Stimulated activated CD8-positive, alpha-beta memory T cell treated with anti-CD3 and anti-CD28 coated beads, Interleukin-15, amount 100 ng/mL, for 1 hour (primary cell): ENCODE data around the gene AGAP3.

Source experiments
- DNase-seq: peaks from one replicate; pipeline ENCODE4 v3.0.0-alpha.2; 2020; ENCODE audit warnings: low read depth

Gene AGAP3

GRCh38 chr7:151124481-151124880 lies 38.2 kb downstream of the AGAP3 start:
- no peak for DNase-seq

- no peak for DNase-seq
Observed at GRCh38 chr7:151124899-151125399, 38.7 kb downstream of the AGAP3 start.

DNA sequence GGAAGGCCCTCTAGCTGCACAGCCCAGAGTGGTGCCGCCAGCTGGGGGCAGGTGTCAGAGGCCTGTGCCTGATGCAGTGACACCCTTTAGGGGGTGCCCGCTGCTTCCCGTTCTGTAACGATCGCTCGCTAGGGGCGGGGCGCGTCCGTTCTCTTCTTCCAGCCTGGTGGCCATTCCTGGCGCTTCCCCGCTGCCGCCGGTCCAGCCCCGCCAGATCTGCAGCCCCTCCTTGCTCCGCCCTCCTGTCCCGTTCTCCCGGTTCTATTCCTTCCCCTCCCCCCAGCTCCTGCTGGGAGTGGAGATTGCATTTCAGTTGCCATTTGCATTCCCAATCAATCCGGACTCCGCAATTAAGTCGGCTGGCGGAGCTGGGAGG lies 39.2 kb downstream of the AGAP3 start:
- DNase-seq = no peak

GRCh38 chr7:151125846-151126481 lies 39.7 kb downstream of the AGAP3 start:
- DNase-seq = no peak

GRCh38 chr7:151126491-151127137 lies 40.3 kb downstream of the AGAP3 start:
- no peak for DNase-seq

GRCh38 chr7:151128144-151128543 lies 41.9 kb downstream of the AGAP3 start:
- no peak for DNase-seq

- no peak for DNase-seq
Observed at GRCh38 chr7:151128716-151129115, 42.4 kb downstream of the AGAP3 start.

- no peak for DNase-seq
Observed at GRCh38 chr7:151129117-151129959, 43.1 kb downstream of the AGAP3 start.

GRCh38 chr7:151129960-151130591 lies 43.8 kb downstream of the AGAP3 start:
- no peak for DNase-seq

GRCh38 chr7:151130741-151131157 lies 44.5 kb downstream of the AGAP3 start:
- DNase-seq = no peak

DNA sequence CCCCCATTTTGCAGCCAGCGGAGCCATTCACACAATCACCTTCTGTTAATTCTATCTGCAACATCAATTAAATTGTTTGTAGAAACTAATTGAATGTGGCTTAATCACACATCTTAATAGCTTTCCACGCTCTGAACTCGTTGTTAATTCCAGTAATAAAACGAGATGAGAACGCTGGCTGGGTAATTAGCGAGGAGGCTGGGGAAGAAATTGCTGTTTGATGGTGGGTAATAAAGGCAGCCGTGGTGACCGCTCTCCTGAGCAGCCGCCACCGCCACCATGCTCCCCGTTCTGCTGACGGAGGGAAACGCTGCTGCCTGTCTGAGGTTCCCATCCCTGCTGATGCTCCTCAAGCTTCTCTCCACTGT lies 44.9 kb downstream of the AGAP3 start:
- no peak for DNase-seq

- DNase-seq = no peak
Observed at GRCh38 chr7:151131592-151132293, 45.5 kb downstream of the AGAP3 start.

DNA sequence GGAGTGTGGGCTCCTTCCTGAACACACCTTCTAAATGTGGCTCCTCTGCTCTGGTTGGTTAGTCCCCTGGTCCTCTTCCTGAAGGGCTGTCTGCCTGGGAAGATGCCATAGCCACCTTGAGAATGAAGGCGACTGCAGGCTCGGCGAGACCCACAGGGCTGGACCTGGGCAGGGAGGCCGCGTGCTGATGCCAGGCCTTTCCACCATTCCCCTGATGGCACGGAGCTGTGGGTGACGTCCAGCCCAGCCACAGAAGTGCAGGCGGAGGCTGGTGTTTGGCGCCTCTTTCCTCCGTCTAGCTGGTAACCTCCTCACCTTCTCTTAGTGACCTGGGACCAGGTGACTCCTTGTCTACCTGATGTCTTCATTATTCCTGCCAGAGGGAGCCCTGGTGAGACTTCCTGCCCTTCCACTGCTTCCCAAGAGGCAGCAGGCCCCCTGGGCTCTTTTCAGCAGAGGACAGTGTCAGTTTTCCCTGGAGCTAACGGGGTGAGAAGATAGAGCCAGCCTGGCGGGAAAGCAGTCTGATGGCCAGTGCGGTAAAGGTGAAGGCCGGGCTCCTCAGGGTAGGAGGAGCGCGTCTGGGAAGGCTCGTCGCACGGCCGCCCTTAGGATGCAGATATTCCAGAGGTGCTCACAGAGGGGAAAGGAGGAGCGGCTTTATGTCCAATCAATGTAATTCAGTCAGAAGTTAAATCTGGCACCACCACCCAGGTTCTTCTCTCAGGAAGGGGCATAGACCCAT lies 46.4 kb downstream of the AGAP3 start:
- DNase-seq = no peak

- DNase-seq = no peak
Observed at GRCh38 chr7:151133266-151133985, 47.2 kb downstream of the AGAP3 start.

GRCh38 chr7:151133986-151134742 lies 47.9 kb downstream of the AGAP3 start:
- no peak for DNase-seq

- DNase-seq = no peak
Observed at GRCh38 chr7:151134743-151135524, 48.7 kb downstream of the AGAP3 start.

DNA sequence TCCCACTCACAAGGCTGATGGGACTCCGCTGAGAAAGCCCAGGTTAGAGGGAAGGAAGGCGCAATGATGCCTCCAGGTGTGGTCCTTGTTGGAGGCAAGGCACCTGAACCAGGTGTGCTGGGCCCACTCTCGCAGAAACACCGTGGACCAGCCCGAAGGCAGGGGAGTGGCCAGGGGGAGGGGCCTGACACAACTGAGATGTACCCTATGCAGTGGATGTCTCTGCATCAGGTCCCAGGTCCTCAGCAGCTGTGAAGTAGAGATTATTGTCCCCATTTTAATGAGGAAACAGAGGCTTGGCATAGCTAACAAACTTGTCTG lies 49.2 kb downstream of the AGAP3 start:
- DNase-seq = no peak

GRCh38 chr7:151135866-151136843 lies 49.9 kb downstream of the AGAP3 start:
- no peak for DNase-seq
